Measurements from ENCODE around the gene ALDH1A2.

Gene ALDH1A2

DNA sequence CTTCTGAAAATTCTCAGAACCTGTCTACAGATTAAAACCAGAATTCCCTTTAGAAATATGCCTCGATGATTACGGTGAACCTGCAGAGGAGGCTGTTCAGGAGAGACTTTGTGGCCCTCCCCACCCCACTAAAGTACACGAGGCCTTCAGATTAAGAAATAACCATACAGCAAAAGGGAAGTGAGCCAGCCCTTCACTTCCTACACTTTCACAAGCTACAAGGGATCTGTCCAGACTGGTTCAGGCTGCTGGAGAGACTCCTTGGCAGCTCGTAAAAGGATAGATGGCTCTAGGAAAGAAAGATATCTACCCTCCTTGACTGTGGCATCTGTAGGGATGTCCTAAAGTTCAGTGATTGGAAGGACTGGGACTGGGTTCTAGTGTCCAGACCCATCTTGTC lies 102.6 kb downstream of the ALDH1A2 start:
- TF ChIP-seq, protein P1, sequence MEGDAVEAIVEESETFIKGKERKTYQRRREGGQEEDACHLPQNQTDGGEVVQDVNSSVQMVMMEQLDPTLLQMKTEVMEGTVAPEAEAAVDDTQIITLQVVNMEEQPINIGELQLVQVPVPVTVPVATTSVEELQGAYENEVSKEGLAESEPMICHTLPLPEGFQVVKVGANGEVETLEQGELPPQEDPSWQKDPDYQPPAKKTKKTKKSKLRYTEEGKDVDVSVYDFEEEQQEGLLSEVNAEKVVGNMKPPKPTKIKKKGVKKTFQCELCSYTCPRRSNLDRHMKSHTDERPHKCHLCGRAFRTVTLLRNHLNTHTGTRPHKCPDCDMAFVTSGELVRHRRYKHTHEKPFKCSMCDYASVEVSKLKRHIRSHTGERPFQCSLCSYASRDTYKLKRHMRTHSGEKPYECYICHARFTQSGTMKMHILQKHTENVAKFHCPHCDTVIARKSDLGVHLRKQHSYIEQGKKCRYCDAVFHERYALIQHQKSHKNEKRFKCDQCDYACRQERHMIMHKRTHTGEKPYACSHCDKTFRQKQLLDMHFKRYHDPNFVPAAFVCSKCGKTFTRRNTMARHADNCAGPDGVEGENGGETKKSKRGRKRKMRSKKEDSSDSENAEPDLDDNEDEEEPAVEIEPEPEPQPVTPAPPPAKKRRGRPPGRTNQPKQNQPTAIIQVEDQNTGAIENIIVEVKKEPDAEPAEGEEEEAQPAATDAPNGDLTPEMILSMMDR (IDR thresholded peaks at IDR 0.05; ENCODE audit: control insufficient read depth, insufficient read depth, low read depth, low read length, missing control alignments), result no peak
- no peak overlapping the region for H3K4me3 ChIP-seq (ENCODE audit: control insufficient read depth, low read depth, low read length)
- no peak for DNase-seq (ENCODE audit: low read depth)

DNA sequence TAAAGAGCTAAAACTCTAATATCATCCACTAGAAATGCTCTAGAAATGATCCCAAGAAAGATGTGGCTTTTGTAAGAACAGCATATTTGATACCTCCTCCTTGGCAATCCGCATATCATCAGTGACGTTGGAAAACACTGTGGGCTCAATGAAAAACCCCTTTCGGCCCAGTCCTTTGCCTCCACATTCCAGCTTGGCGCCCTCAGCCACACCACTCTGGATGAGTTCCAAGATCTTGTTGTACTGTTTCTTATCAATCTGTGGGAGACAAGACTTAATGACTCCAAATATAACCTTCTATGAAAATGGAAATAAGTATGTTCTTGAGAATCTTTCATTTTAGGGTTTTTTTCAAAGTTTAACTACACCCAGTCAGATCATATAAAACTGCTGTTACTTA lies 103.6 kb downstream of the ALDH1A2 start:
- no peak overlapping the region for H3K4me3 ChIP-seq (ENCODE audit: control insufficient read depth, low read depth, low read length)
- TF ChIP-seq, protein P1 (IDR thresholded peaks at IDR 0.05; ENCODE audit: control insufficient read depth, insufficient read depth, low read depth, low read length, missing control alignments), result no peak
- no peak for DNase-seq (ENCODE audit: low read depth)

- TF ChIP-seq, protein P1 (IDR thresholded peaks at IDR 0.05; ENCODE audit: control insufficient read depth, insufficient read depth, low read depth, low read length, missing control alignments), result no peak
- no peak for DNase-seq (ENCODE audit: low read depth)
- H3K4me3 ChIP-seq (ENCODE audit: control insufficient read depth, low read depth, low read length), result no peak overlapping the region
These were observed 108.4 kb downstream of the ALDH1A2 start for GRCh38 chr15:57957113-57957512.

DNA sequence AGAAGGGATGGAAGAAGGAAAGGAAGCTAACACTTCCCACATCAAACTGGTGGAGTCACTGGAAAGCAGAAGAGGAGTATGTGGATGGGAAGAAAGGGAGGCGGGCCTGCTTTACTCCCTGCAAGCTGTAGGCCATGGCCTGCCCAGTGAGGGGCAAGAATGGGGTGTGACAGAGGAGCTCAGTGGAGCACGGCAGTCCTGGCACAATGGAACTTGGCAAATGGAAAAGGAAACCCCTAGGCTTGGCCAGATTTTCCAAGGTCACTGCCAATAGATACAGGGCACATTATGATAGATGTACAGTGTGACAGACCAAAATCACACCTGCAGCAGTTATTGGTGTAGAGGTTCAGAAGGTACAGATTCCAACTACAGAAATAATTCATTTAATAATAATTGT lies 111.6 kb downstream of the ALDH1A2 start:
- TF ChIP-seq, protein P1 (IDR thresholded peaks at IDR 0.05; ENCODE audit: control insufficient read depth, insufficient read depth, low read depth, low read length, missing control alignments), result no peak
- no peak overlapping the region for H3K4me3 ChIP-seq (ENCODE audit: control insufficient read depth, low read depth, low read length)

GRCh38 chr15:57951328-57951932 lies 114.1 kb downstream of the ALDH1A2 start:
- DNase-seq (ENCODE audit: low read depth), result no peak
- H3K4me3 ChIP-seq (ENCODE audit: control insufficient read depth, low read depth, low read length), result no peak overlapping the region
- TF ChIP-seq, protein P1 (IDR thresholded peaks at IDR 0.05; ENCODE audit: control insufficient read depth, insufficient read depth, low read depth, low read length, missing control alignments), result no peak

More for the DNA sequence above, 111.6 kb downstream of the ALDH1A2 start:
- DNase-seq (ENCODE audit: low read depth), result no peak

DNA sequence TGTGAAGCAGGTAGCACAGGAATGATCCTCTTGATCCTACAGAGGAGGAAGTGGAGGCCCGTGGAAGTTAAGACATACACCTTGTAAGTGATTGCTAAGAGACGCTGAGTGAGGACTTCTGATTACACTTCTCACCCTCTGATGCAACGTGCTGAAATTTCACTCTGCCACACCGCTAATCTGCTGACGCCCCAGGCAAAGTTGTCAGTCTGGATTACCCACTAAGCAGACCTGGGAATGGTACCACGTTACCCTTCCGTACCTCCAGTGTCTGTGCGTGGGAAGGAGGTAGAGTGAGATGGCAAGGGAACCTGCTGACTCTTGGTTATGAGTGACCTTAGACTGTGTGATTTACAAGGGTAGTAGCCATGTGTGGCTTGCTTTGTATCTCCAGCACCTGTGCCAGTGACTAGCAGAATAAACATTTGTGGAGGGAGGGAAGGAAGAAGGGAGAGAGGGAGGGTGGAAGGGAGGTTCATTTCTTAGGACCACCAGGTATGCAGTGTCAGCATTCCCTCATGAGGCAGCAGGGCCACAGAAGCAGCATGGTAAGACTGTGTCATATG lies 115.0 kb downstream of the ALDH1A2 start:
- TF ChIP-seq, protein P1 (IDR thresholded peaks at IDR 0.05; ENCODE audit: control insufficient read depth, insufficient read depth, low read depth, low read length, missing control alignments), result no peak
- H3K4me3 ChIP-seq (ENCODE audit: control insufficient read depth, low read depth, low read length), result no peak overlapping the region
- no peak for DNase-seq (ENCODE audit: low read depth)
